Activated CD8-positive, alpha-beta T cell treated with anti-CD3 and anti-CD28 coated beads for 36 hours (primary cell): ENCODE data around the gene GNG7. TPM values are rescaled to one million over a fixed set of nuclear protein-coding genes. Genes with fewer than 3 reads are reported as not detected.

Source experiments
- ATAC-seq: fragments of 200-7000 bp; cut with Tn5 transposase; one replicate; pipeline ENCODE4 v1.10.0; 2021; ENCODE audit warnings: mild to moderate bottlenecking, moderate library complexity
- CTCF ChIA-PET: fragments of 350-600 bp; sonication (Branson Sonifier 250); formaldehyde crosslinking; loops from one replicate; lab custom pipeline; 2021; ENCODE audit warnings: antibody characterized with exemption; lab: Charles Lee
- POLR2A ChIA-PET: fragments of 350-600 bp; sonication (Branson Sonifier 250); formaldehyde crosslinking; loops from one replicate; lab custom pipeline; 2021; ENCODE audit warnings: antibody characterized with exemption; lab: Charles Lee
- DNase-seq: peaks from one replicate; pipeline ENCODE4 v3.0.0-alpha.2; 2020
- H3K27ac Mint-ChIP-seq: one replicate; pipeline ENCODE4 v1.8.0; 2021; ENCODE audit warnings: mild to moderate bottlenecking, mixed read lengths
- H3K27me3 Mint-ChIP-seq: one replicate; pipeline ENCODE4 v1.8.0; 2021; ENCODE audit warnings: mixed read lengths
- H3K36me3 Mint-ChIP-seq: one replicate; pipeline ENCODE4 v1.8.0; 2021; ENCODE audit warnings: low read depth, mixed read lengths
- H3K4me1 Mint-ChIP-seq: one replicate; pipeline ENCODE4 v1.8.0; 2021; ENCODE audit warnings: low read depth, mixed read lengths
- H3K4me3 Mint-ChIP-seq: one replicate; pipeline ENCODE4 v1.8.0; 2021; ENCODE audit warnings: mild to moderate bottlenecking, moderate library complexity, mixed read lengths
- H3K9me3 Mint-ChIP-seq: one replicate; pipeline ENCODE4 v1.8.0; 2021; ENCODE audit warnings: mixed read lengths
- intact Hi-C: fragments of 100-400 bp; cut with micrococcal nuclease; formaldehyde crosslinking; loops from one replicate; pipeline ENCODE4 v1.10.0; 2022
- total RNA-seq, 2 experiments: library from RNA; stranded (reverse); gene quantifications; one replicate each; pipeline ENCODE4 v1.2.3, GENCODE V29; 2021
- TF ChIP-seq, protein P1 (sequence below): fragments of 200-600 bp; IDR thresholded peaks from one replicate; pipeline ENCODE4 v1.8.0; 2022; ENCODE audit warnings: antibody characterized with exemption, mild to moderate bottlenecking

Gene GNG7
- total RNA-seq, 2 experiments from 2014 or later: 0.27 to 0.32 TPM

GRCh38 chr19:2529473-2529918 is 173.0 kb downstream of the GNG7 start:
- Mint-ChIP-seq H3K27me3 (no peaks in the 10 kb centered on the region), H3K4me1 (peaks cover 19% of the 10 kb centered on the region), H3K36me3 (no peaks in the 10 kb centered on the region), H3K4me3 (no peak overlapping the region), H3K27ac (no peak overlapping the region), H3K9me3 (no peaks in the 10 kb centered on the region)
- DNase-seq: no peak
- intact Hi-C loops: no loop called here
- ChIA-PET POLR2A (interaction anchor here (1.9 kb wide), 1 partner anchor 12 kb away, joined by 6 read pairs; no protein-coding TSS in a partner anchor), CTCF (interaction anchor here (1.0 to 1.4 kb wide), 4 partner anchors 13 to 82 kb away, joined by 3 to 4 read pairs (median 3); no protein-coding TSS in a partner anchor)
- ATAC-seq: no peak
- TF ChIP-seq, protein P1, sequence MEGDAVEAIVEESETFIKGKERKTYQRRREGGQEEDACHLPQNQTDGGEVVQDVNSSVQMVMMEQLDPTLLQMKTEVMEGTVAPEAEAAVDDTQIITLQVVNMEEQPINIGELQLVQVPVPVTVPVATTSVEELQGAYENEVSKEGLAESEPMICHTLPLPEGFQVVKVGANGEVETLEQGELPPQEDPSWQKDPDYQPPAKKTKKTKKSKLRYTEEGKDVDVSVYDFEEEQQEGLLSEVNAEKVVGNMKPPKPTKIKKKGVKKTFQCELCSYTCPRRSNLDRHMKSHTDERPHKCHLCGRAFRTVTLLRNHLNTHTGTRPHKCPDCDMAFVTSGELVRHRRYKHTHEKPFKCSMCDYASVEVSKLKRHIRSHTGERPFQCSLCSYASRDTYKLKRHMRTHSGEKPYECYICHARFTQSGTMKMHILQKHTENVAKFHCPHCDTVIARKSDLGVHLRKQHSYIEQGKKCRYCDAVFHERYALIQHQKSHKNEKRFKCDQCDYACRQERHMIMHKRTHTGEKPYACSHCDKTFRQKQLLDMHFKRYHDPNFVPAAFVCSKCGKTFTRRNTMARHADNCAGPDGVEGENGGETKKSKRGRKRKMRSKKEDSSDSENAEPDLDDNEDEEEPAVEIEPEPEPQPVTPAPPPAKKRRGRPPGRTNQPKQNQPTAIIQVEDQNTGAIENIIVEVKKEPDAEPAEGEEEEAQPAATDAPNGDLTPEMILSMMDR: no peak

- H3K36me3 Mint-ChIP-seq: no peaks in the 10 kb centered on the region
- H3K27me3 Mint-ChIP-seq: no peaks in the 10 kb centered on the region
- POLR2A ChIA-PET: no interaction called here
- H3K4me3 Mint-ChIP-seq: no peak overlapping the region
- ATAC-seq (no peak), DNase-seq (no peak)
- peaks cover 12% of the 10 kb centered on the region for H3K4me1 Mint-ChIP-seq
- CTCF ChIA-PET: interaction anchor here (1.0 to 1.2 kb wide), 3 partner anchors 51 to 85 kb away, joined by 3 to 4 read pairs (median 3); no protein-coding TSS in a partner anchor
- intact Hi-C loops: no loop called here
- no peaks in the 10 kb centered on the region for H3K9me3 Mint-ChIP-seq
- H3K27ac Mint-ChIP-seq: no peak overlapping the region
- TF ChIP-seq, protein P1: no peak
Observed at GRCh38 chr19:2528675-2529101, 173.8 kb downstream of the GNG7 start.

DNA sequence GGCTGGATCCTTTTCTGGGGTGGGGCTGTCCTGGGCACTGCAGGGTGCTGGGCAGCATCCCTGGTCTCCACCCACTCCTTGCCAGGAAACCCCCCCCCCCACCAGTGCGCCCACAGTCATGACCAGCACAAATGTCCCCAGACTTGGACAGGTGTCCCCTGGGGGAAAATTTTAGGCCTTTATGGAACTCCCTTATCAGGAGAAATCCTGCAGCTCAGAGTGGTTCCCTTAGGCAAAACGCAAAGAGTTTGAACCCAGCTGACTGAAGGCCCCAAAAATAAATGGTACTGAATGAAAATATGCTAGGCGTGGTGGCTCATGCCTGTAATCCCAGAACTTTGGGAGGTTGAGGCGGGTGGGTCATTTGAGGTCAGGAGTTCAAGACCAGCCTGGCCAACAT is 174.8 kb downstream of the GNG7 start:
- H3K27ac Mint-ChIP-seq: no peak overlapping the region
- ATAC-seq: no peak
- H3K9me3 Mint-ChIP-seq: no peaks in the 10 kb centered on the region

DNA sequence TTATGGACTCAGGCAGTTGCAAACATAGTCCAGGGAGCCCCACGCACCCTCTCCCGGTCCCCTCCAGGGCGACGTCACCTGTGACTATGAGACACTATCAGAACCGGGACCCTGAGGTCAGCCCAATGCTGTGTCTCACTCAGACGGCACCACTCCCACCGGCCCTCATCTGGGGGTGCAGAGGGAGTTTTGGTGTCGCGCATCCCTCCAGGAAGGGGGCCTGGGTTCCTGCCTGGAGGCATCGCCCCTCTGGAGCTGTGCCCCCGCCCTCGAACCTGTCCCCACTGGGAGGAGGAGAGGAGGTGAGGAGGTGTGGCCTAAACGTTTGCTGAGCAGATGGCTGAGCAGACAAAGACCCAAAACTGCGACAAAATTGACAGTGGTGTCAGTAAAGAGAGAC is 175.3 kb downstream of the GNG7 start:
- Mint-ChIP-seq H3K27ac (no peak overlapping the region), H3K4me1 (peaks cover under 1% of the 10 kb centered on the region), H3K27me3 (no peaks in the 10 kb centered on the region), H3K4me3 (no peak overlapping the region), H3K9me3 (no peaks in the 10 kb centered on the region), H3K36me3 (no peaks in the 10 kb centered on the region)
- CTCF ChIA-PET: no interaction called here
- DNase-seq (no peak), ATAC-seq (no peak)
- POLR2A ChIA-PET: no interaction called here
- intact Hi-C loops: no loop called here
- TF ChIP-seq, protein P1: no peak

More for the DNA sequence above, 174.8 kb downstream of the GNG7 start:
- H3K4me3 Mint-ChIP-seq: no peak overlapping the region
- H3K36me3 Mint-ChIP-seq: no peaks in the 10 kb centered on the region
- ChIA-PET CTCF (no interaction called here), POLR2A (no interaction called here)
- DNase-seq: no peak
- peaks cover 5% of the 10 kb centered on the region for H3K4me1 Mint-ChIP-seq
- intact Hi-C loops: no loop called here
- H3K27me3 Mint-ChIP-seq: no peaks in the 10 kb centered on the region
- TF ChIP-seq, protein P1: no peak

DNA sequence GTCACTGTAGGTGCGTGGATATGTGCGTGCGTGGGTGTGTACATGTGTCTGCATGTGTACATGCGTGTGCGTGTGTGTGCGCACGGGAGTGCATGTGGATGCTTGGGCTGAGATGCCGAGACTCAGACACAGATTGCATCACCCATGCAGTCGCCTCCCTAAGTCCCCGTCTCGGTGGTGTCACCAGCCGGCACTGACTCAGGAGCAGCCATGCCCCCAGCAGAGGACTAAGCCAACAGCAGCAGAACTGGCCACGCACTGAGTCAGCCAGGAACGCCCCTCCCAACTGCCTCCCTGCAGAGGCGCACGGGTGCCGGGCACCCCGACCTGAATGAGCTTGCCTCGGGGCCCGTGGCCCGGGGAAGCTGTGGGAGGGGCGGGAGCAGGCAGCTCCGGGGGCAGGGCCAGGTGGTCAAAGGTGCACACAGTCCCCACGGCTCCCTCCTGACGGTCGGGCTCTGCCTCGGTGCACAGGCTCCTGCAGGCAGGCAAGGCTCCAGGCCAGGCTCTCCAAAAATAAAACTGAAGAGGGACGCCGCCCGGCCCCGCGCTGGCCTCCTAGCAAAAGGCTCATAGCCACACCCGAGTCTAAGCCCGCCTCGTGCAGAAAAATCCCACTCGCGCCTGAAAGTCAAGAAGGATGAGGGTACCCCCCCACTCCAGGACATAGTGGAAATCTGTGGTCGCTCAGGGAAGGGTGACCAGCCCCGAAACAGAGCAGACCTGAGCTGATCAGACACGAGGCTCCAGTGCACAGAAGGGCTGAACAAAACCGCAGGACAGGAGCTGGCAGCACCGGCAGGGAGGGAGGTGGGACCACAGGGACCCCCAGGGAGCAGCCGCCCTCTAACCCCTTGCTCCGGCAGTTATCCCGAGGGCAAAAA is 177.4 kb downstream of the GNG7 start:
- Mint-ChIP-seq H3K9me3 (no peaks in the 10 kb centered on the region), H3K4me1 (no peaks in the 10 kb centered on the region), H3K27ac (no peak overlapping the region), H3K4me3 (no peak overlapping the region), H3K36me3 (no peaks in the 10 kb centered on the region), H3K27me3 (no peaks in the 10 kb centered on the region)
- CTCF ChIA-PET: no interaction called here
- TF ChIP-seq, protein P1: no peak
- intact Hi-C loops: no loop called here
- POLR2A ChIA-PET: no interaction called here
- ATAC-seq (no peak), DNase-seq (no peak)
